Neural cell (in vitro differentiated cells): Measurements from ENCODE around the gene SPIN1. TPM values are rescaled to one million over a fixed set of nuclear protein-coding genes. Genes with fewer than 3 reads are reported as not detected.
"Not testable (repeated sequence)": the region's sequence is repeated elsewhere in the genome, so short reads cannot be mapped to it uniquely, and the experiment has no call there.

Source experiments
- H2AFZ ChIP-seq: fragments of 200-600, 300-800 bp; sonication (generic), shearing (Covaris generic); 2 replicates; pipeline ENCODE4 v1.6.0; 2014; ENCODE audit warnings: low read depth, mild to moderate bottlenecking, antibody characterized with exemption, low read length, moderate library complexity
- H3F3A ChIP-seq: fragments of 200-600 bp; shearing (Covaris generic); 2 replicates; pipeline ENCODE4 v1.6.1; 2016; ENCODE audit warnings: mild to moderate bottlenecking, moderate library complexity, mixed read lengths, antibody characterized with exemption, low read length; ENCODE audit not compliant: insufficient read depth, poor library complexity, severe bottlenecking
- H3K27ac ChIP-seq: fragments of 200-600, 300-800 bp; sonication (generic), shearing (Covaris generic); 2 replicates; pipeline ENCODE4 v1.5.1; 2014; ENCODE audit warnings: mild to moderate bottlenecking, low read length, moderate library complexity
- H3K27me3 ChIP-seq: fragments of 300-800, 200-600 bp; sonication (generic), shearing (Covaris generic); 2 replicates; pipeline ENCODE4 v1.6.0; 2014; ENCODE audit warnings: mild to moderate bottlenecking, low read depth, low read length, moderate library complexity; ENCODE audit not compliant: insufficient read depth
- H3K36me3 ChIP-seq: fragments of 300-800, 200-600 bp; sonication (generic), shearing (Covaris generic); 2 replicates; pipeline ENCODE4 v1.5.1; 2014; ENCODE audit warnings: mild to moderate bottlenecking, antibody characterized with exemption, low read length, moderate library complexity; ENCODE audit not compliant: insufficient read depth
- H3K4me2 ChIP-seq: fragments of 300-800, 200-600 bp; sonication (generic), shearing (Covaris generic); 2 replicates; pipeline ENCODE4 v1.6.0; 2014; ENCODE audit warnings: mild to moderate bottlenecking, low read length
- H3K4me3 ChIP-seq: fragments of 300-800, 200-600 bp; sonication (generic), shearing (Covaris generic); 2 replicates; pipeline ENCODE4 v1.5.1; 2014; ENCODE audit warnings: mild to moderate bottlenecking, low read length, moderate library complexity
- H3K79me2 ChIP-seq: fragments of 200-600 bp; shearing (Covaris generic); replicated peaks from 2 replicates; pipeline ENCODE4 v1.6.0; 2014; ENCODE audit warnings: mild to moderate bottlenecking, low read length, moderate library complexity; ENCODE audit not compliant: insufficient read depth
- H3K9ac ChIP-seq: fragments of 300-800, 200-600 bp; sonication (generic), shearing (Covaris generic); 2 replicates; pipeline ENCODE4 v1.6.1; 2016; ENCODE audit warnings: mild to moderate bottlenecking, low read length, mixed read lengths
- H3K9me2 ChIP-seq: fragments of 200-600 bp; shearing (Covaris generic); 2 replicates; pipeline ENCODE4 v1.6.1; 2016; ENCODE audit warnings: mild to moderate bottlenecking, low read length, mixed read lengths; ENCODE audit not compliant: insufficient read depth
- H3K9me3 ChIP-seq: fragments of 200-600, 300-800 bp; sonication (generic), shearing (Covaris generic); 2 replicates; pipeline ENCODE4 v1.6.1; 2016; ENCODE audit warnings: mild to moderate bottlenecking, mixed run types, low read length, moderate library complexity, mixed read lengths
- H4K20me1 ChIP-seq: fragments of 200-600 bp; shearing (Covaris generic); 2 replicates; pipeline ENCODE4 v1.6.1; 2016; ENCODE audit warnings: mild to moderate bottlenecking, mixed run types; ENCODE audit not compliant: insufficient read depth
- EP300 ChIP-seq: fragments of 450-650 bp; conservative IDR thresholded peaks from 2 replicates; pipeline ENCODE4 v1.6.1; 2014; ENCODE audit warnings: antibody characterized with exemption, mild to moderate bottlenecking, moderate library complexity; ENCODE audit not compliant: poor library complexity, severe bottlenecking
- EZH2 ChIP-seq: fragments of 200-600, 300-800 bp; shearing (Covaris generic), sonication (generic); IDR thresholded peaks from 2 replicates; pipeline ENCODE4 v1.6.1; 2014; ENCODE audit warnings: antibody characterized with exemption, low read length, borderline replicate concordance, mild to moderate bottlenecking; ENCODE audit not compliant: insufficient read depth, poor library complexity, severe bottlenecking
- MXI1 ChIP-seq: fragments of 450-650 bp; conservative IDR thresholded peaks from 2 replicates; pipeline ENCODE4 v1.6.1; 2014; ENCODE audit warnings: antibody characterized with exemption, mild to moderate bottlenecking; ENCODE audit not compliant: poor library complexity, severe bottlenecking
- POLR2AphosphoS5 ChIP-seq: IDR thresholded peaks from 2 replicates; pipeline ENCODE4 v1.6.1; 2012
- RAD21 ChIP-seq: fragments of 450-650 bp; conservative IDR thresholded peaks from 2 replicates; pipeline ENCODE4 v1.6.1; 2014; ENCODE audit warnings: antibody characterized with exemption, mild to moderate bottlenecking, moderate library complexity
- SMC3 ChIP-seq: fragments of 450-650 bp; conservative IDR thresholded peaks from 2 replicates; pipeline ENCODE4 v1.6.1; 2014; ENCODE audit warnings: antibody characterized with exemption, mild to moderate bottlenecking, moderate library complexity; ENCODE audit not compliant: poor library complexity
- TAF1 ChIP-seq: IDR thresholded peaks from 2 replicates; pipeline ENCODE4 v1.6.1; 2012; ENCODE audit warnings: low read depth
- polyA plus RNA-seq: library from polyadenylated mRNA; depleted of rRNA; stranded (reverse); fragments of >200 nt; gene quantifications from 2 replicates; pipeline ENCODE4 v1.2.3, GENCODE V29; 2014
- TF ChIP-seq, protein P1 (sequence below): IDR thresholded peaks from 2 replicates; pipeline ENCODE4 v1.6.1; 2012; ENCODE audit warnings: borderline replicate concordance
- TF ChIP-seq, protein P2 (sequence below): fragments of 450-650 bp; IDR thresholded peaks from 2 replicates; pipeline ENCODE4 v1.5.1; 2014; ENCODE audit warnings: antibody characterized with exemption, mild to moderate bottlenecking, moderate library complexity; ENCODE audit not compliant: poor library complexity, severe bottlenecking

SPIN1 gene
- polyA plus RNA-seq, 1 donor from 2014 or later, result 282 TPM

DNA sequence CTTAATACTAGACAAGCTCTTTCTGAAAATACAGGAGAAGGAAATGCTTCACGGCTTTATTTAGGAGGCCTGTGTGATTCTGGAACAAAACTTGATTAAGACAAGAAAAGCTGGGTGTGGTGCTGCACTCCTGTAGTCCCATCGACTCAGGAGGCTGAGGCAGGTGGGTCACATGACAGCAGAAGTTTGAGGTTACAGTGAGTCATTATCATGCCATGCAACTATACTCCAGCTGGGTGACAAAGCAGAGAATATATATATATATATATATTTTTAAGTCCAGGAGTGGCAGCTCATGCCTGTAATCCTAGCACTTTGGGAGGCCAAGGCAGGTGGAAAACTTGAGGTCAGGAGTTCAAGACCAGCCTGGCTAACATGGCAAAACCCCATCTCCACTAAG lies 33.1 kb upstream of the SPIN1 start:
- no peak overlapping the region for H3K27ac ChIP-seq
- no peaks in the 10 kb centered on the region for H4K20me1 ChIP-seq
- no peaks in the 10 kb centered on the region for H3K79me2 ChIP-seq
- no peak overlapping the region for H3K4me2 ChIP-seq
- H3K27me3 ChIP-seq, result no peaks in the 10 kb centered on the region
- H3K9me2 ChIP-seq, result no peaks in the 10 kb centered on the region
- no peaks in the 10 kb centered on the region for H3K9me3 ChIP-seq
- TF ChIP-seq TAF1 (no peak), EP300 (no peak), SMC3 (no peak), RAD21 (no peak), EZH2 (no peak), POLR2AphosphoS5 (no peak), MXI1 (no peak)
- TF ChIP-seq, protein P1, sequence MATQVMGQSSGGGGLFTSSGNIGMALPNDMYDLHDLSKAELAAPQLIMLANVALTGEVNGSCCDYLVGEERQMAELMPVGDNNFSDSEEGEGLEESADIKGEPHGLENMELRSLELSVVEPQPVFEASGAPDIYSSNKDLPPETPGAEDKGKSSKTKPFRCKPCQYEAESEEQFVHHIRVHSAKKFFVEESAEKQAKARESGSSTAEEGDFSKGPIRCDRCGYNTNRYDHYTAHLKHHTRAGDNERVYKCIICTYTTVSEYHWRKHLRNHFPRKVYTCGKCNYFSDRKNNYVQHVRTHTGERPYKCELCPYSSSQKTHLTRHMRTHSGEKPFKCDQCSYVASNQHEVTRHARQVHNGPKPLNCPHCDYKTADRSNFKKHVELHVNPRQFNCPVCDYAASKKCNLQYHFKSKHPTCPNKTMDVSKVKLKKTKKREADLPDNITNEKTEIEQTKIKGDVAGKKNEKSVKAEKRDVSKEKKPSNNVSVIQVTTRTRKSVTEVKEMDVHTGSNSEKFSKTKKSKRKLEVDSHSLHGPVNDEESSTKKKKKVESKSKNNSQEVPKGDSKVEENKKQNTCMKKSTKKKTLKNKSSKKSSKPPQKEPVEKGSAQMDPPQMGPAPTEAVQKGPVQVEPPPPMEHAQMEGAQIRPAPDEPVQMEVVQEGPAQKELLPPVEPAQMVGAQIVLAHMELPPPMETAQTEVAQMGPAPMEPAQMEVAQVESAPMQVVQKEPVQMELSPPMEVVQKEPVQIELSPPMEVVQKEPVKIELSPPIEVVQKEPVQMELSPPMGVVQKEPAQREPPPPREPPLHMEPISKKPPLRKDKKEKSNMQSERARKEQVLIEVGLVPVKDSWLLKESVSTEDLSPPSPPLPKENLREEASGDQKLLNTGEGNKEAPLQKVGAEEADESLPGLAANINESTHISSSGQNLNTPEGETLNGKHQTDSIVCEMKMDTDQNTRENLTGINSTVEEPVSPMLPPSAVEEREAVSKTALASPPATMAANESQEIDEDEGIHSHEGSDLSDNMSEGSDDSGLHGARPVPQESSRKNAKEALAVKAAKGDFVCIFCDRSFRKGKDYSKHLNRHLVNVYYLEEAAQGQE, result no peak
- TF ChIP-seq, protein P2, sequence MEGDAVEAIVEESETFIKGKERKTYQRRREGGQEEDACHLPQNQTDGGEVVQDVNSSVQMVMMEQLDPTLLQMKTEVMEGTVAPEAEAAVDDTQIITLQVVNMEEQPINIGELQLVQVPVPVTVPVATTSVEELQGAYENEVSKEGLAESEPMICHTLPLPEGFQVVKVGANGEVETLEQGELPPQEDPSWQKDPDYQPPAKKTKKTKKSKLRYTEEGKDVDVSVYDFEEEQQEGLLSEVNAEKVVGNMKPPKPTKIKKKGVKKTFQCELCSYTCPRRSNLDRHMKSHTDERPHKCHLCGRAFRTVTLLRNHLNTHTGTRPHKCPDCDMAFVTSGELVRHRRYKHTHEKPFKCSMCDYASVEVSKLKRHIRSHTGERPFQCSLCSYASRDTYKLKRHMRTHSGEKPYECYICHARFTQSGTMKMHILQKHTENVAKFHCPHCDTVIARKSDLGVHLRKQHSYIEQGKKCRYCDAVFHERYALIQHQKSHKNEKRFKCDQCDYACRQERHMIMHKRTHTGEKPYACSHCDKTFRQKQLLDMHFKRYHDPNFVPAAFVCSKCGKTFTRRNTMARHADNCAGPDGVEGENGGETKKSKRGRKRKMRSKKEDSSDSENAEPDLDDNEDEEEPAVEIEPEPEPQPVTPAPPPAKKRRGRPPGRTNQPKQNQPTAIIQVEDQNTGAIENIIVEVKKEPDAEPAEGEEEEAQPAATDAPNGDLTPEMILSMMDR, result no peak
- H3K9ac ChIP-seq, result no peak overlapping the region
- H3F3A ChIP-seq, result no peaks in the 10 kb centered on the region
- H3K36me3 ChIP-seq, result no peaks in the 10 kb centered on the region
- H2AFZ ChIP-seq, result no peak overlapping the region
- no peak overlapping the region for H3K4me3 ChIP-seq

DNA sequence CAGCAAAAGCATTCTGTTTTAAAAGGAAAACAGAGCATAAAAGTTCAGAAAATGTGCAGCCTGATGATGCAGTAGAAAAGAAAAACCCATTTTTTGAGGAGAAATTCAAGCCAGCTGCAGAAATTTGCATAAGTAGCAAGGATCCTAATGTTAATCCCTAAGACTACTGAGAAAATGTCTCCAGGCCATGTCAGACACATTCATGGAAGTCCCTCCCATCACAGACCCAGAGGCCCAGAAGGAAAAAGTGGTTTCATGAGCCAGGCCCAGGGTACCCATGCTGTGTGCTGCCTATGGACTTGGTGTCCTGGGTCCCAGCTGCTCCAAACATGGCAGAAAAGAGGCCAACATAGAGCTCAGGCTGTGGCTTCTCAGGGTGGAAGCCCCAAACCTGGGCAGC lies 31.0 kb upstream of the SPIN1 start:
- H3K4me2 ChIP-seq, H3K9ac ChIP-seq, H3K27ac ChIP-seq, H3K4me3 ChIP-seq, H3K36me3 ChIP-seq, H2AFZ ChIP-seq, H3F3A ChIP-seq, H4K20me1 ChIP-seq, H3K27me3 ChIP-seq, H3K9me3 ChIP-seq, H3K79me2 ChIP-seq, H3K9me2 ChIP-seq: not testable (repeated sequence)

DNA sequence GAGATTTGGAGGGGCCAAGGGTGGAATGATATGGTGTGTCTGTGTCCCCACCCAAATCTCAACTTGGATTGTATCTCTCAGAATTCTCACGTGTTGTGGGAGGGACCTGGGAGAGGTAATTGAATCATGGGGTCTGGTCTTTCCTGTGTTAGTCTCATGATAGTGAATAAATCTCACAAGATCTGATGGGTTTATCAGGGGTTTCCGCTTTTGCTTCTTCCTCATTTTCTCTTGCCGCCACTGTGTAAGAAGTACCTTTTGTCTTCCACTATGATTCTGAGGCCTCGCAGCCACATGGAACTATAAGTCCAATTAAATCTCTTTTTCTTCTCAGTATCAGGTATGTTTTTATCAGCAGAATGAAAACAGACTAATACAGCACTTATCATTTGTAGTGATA lies 29.5 kb upstream of the SPIN1 start:
- Histone ChIP-seq H3K27me3 (no peaks in the 10 kb centered on the region), H3K4me2 (no peak overlapping the region), H3K9ac (no peak overlapping the region), H3K79me2 (no peaks in the 10 kb centered on the region), H3K27ac (no peak overlapping the region), H4K20me1 (no peaks in the 10 kb centered on the region), H3K9me3 (no peaks in the 10 kb centered on the region), H2AFZ (no peak overlapping the region), H3K36me3 (no peaks in the 10 kb centered on the region), H3F3A (no peaks in the 10 kb centered on the region), H3K9me2 (no peaks in the 10 kb centered on the region), H3K4me3 (no peak overlapping the region)
- TF ChIP-seq TAF1 (no peak), EZH2 (no peak), RAD21 (no peak), POLR2AphosphoS5 (no peak), EP300 (no peak), MXI1 (no peak), SMC3 (no peak)
- TF ChIP-seq, protein P2, result no peak
- TF ChIP-seq, protein P1, result no peak
